GM18511 (cell line): Measurements from ENCODE around the gene DLG3.
A peak's percentile ranks its signal among the peaks of the same experiment; 100 is the strongest.

Experiments
- ATAC-seq: cut with Tn5 transposase; IDR thresholded peaks from one replicate; pipeline ENCODE4 v1.9.1; 2021; ENCODE audit warnings: mild to moderate bottlenecking, moderate library complexity; ENCODE audit not compliant: unreplicated experiment

Gene DLG3

DNA sequence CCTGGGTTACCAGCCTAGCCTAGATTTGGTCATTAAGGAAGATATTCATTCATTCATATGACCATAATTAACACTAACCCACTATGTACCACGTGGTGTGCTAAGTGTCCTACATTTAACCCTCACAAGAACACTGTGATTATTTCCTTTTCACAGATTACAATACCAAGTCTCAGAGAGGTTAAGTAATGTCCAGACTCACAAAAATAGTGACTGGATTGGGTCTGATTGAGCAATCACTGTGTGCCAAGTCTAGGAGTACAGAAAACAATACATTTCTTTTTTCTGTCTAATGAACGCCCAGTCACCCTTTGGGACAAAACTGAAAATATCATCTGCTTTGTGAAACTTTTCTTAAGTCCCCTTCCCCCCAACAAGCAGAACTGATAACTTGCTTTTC, 7.6 kb upstream of the DLG3 start:
- ATAC-seq, result no peak

DNA sequence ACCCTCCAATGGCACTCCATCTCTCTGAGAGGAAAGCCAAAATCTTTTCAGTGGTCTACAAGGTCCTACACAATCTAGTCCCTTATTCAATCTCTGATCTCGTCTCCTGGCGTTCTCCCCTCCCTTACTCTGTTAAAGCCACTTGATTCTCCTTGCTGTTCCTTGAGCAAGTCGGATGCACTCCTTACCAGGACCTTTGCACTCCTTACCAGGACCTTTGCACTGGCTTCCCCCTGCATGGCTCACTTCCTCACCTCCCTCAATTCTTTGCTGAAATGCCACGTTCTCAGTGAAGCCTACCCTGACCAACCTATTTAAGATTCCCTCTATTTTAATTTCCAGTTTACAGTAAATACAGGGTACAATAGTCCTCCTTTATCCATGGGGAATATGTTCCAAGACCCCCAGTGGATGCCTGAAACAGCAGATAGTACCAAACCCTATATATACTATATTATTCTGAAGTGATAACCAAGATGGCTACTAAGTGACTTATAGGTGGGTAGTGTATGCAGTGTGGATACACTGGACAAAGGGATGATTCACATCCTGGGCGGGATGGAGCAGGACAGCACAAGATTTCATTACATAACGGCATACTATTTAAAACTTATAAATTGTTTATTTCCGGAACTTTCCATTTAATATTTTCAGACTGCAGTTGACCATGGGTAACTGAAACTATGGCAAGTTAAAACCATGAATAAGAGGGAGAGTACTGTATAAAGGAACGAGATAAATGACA, 6.5 kb upstream of the DLG3 start:
- no peak for ATAC-seq

DNA sequence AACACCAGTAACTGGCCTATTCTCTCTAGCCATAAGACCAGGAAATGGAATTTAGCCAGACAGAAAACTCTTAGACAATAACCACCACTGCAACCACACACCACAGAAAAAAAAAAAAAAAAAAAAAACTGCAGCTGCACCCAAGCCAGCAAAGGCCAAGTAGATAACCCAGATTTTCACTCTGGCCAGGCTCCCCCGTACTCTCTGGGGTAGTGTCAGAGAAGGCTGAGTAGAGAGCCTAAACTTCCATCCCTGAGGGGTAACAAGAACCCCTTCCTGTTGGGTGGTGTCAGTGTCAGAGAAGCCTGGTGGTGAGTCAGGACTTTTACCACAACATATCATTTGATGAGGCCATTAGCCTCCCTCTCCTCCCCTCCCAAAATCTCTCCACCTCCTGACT, 5.6 kb upstream of the DLG3 start:
- ATAC-seq, result peak; percentile 39

DNA sequence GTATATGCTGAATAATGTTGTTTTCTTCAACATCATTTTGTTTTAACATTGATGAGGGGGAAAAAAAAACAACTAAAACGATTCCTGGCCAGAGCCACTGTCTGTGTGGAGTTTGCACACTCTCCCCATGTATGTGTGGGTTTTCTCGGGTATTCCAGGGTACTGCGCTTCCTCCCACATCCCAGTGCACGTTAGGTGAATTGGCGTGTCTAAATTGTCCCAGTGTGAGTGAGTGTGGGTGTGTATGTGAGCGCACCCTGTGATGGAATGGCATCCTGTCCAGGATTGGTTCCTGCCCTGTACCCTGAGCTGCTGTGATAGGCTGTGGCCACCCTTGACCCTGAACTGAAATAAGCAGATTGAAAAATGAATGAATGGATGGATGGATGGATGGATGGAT, 2.4 kb upstream of the DLG3 start:
- ATAC-seq, result no peak

DNA sequence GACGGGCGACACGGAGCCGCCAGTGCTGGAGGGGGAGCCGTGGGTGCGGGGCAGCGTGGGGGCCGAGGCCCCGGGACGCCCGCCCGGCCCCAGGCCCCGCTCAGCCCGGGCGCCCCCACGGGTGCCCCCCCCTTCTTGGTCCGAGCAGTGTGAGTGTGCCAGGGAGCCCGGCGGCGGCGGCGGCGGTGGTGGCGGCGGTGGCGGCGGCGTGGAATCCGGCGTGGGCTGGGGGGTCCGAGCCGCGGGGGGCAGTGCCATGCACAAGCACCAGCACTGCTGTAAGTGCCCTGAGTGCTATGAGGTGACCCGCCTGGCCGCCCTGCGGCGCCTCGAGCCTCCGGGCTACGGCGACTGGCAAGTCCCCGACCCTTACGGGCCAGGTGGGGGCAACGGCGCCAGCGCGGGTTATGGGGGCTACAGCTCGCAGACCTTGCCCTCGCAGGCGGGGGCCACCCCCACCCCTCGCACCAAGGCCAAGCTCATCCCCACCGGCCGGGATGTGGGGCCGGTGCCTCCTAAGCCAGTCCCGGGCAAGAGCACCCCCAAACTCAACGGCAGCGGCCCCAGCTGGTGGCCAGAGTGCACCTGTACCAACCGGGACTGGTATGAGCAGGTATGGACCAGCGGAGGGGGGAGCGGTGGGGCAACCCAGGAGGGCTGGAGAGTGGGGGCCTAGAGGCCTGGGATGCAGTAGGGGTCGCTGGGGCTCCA, 466 bp downstream of the DLG3 start:
- peak; percentile 37 for ATAC-seq

DNA sequence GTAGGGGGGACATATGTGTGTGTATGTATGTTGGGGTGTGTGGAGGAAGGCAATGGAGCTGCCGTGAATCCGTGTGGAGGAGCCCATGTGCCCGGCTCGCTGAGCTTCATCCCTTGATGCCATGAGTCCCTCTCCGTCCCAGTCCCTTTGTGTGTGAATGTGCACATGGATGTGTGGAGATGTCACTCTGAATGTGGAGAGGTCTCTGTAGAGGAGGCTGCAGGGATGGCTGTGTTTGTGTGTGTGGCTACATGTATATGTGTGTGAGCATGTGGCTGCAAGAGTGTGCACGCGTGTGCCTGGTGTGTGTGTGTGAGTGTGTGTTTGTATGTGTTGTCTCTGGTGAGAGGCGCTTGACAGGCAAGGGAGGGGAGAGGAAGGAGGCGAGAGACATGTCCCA, 1.3 kb downstream of the DLG3 start:
- ATAC-seq, result no peak

DNA sequence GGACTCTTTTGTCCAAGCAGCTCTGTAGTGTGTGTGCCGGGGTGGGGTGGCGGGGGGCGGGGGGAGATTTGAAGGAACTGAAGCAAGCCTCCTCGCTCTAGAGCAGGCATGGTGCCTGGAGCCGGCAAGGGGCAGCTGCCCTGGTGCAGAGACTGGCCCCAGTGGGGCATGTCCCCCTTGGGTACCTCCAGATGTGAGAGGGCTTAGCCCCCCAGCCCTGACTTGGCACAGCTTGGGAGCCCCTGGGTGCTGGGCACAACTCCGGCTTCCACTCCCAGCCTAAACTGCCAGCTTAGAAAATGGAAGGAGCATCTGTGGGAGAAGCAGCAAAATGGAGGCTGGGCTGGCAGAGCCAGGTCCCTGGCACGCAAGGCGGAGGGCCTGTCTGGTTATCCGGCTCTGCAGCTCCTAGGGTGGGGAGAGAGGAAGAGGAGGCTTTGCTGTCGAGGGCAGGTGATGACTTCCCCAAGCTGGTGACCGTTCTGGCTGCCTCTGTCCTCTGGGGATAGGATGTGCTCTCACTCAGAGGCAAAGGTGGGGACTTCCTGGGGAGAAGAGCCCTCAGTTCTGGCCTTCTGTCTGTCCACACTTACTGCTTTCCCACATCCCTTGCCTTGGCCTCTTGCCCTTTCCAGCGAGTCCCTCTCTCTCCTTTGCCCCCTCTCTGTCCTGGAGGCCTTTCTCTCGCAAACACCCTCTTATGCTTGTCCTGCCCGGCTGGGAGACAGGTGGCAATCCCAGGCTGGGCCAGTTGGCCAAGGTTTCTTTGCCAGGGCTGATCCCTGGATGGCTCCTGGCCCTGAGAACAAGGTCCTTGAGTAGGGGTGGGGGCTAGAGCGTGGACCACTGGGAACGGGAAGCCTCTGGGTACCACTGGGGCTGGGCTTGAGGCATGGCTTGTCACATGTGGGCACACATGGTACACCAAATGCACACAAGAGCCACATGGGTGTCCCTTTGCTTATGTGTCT, 2.0 kb downstream of the DLG3 start:
- ATAC-seq, result no peak

DNA sequence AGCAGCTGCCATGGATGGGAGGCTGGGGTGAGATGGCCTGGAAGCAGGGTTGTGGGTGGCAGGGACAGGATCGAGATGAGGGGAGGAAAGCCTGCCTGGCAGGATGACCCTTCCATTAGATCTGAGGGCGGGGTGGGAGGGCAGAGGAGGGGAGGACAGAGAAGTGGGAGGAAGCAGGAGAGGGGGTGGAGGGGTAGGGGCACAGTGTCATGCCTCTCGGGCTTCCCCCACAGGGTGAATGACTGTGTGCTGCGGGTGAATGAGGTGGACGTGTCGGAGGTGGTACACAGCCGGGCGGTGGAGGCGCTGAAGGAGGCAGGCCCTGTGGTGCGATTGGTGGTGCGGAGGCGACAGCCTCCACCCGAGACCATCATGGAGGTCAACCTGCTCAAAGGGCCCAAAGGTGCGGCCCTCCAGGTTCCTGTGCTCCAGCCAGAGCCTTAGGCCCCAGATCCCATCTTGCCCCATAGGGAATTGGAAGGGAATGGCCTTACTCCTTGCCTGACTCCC, 4.9 kb downstream of the DLG3 start:
- no peak for ATAC-seq

GRCh38 chrX:70452143-70452733, 7.6 kb downstream of the DLG3 start:
- peak; percentile 46 for ATAC-seq

DNA sequence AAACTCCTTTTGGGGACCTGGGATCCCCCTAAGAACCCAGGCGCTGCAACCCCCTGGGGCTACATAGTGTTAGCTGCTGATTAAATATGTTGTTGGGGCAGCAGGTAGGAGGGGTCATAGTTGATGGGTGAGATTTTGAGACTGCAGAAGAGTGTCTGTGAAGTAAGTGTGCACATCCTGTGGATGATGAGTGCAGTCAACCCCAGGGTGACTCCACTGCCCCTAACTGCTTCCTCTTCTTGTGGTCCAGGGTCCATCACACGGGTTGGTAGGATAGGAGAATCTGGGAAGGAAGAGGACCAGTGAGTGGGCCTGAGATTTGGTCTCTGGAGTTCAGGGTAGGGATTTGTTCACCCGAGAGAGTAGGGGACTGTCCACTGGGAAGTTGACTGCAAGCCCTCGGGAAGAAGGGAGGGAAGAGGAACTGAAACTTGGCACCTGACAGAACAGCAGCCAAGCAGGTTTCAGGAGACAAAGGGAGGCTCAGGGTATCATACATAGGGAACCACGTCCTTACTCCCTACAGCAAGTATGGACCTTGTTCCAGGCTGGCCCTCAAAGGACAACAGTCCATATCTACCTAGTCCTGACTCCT, 8.5 kb downstream of the DLG3 start:
- ATAC-seq, result no peak

DNA sequence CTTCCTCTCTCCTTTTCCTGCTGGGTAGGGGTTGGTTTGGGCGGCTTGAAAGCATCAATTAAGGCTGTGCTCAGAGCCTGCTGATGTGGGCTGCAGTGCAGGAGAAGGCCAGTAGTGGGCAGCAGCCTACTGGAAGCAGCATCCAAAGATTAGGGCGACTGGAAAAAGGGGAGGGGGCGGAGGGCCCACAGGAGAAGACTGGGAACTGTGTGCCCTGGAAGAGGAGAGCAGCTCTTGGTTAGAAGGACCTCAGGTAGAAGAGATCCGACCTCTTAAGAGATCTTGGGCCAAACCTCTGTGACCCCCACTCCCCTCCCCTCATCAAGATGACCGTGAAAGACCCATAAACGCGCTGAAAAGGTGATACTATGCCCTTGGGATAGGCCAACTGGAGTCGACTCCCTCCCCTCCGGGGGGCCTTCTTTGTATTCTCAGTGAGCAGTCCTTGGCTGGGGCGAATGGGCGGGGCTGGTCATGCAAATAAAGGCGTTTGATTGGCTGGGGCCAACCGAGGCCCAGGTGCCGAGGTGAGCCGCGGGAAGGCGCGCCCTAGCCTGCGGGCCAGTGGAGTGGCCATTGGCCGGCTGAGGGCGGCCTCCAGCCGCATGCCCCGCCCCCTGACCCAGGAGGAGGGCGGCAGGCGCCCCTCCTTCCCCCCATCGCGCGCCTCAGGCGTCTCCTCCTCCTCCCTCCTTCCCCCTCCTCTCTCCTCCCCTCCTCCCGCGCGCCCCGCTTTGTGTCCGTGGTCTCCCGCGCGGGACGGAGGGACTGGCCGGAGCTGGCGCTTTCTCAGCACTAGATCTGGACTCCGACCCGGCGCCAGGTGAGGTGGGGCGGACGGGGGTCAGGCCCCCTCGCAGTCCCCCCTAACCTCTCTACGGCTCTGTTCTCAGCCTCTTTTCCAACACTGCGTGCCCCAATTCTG, 10.1 kb downstream of the DLG3 start:
- ATAC-seq, result peak; percentile 60

GRCh38 chrX:70455366-70456202, 10.9 kb downstream of the DLG3 start:
- ATAC-seq, result peak; percentile 19

DNA sequence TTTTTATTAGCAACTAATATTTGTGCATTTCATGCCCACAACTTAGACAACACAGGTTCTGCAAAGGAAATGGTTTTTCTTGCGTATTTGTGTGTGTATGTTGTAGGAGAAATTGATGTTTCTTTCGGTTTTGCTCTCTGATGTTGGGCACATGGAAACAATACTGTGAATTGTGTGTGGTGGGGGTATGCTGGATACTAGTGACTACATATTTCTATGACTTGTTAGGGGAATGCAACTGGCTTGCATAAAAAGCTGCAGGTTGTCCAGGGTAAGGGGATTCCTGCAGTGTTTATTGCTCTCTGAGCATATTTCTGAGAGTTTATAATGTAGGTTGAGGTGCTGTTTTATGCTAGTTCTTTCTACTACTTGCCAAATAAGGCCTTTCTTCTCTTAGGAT, 11.6 kb downstream of the DLG3 start:
- peak; percentile 23 for ATAC-seq

DNA sequence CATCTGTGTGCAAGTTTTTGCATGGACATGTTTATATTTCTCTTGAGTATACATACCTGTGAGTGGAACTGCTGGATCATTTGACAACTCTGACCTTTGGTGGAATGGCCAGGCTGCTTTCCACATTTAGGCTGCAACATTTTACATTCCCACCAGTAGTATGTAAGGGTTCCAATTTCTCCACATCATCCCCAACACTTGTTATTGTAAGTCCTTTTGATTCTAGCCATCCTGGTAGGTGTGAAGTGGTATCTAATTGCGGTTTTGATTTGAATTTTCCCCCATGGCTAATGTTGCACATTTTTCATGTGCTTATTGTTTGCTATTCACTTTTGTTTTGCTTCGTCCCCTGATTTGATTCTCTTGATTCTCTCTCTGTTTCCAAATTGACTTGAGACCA, 16.4 kb downstream of the DLG3 start:
- no peak for ATAC-seq

GRCh38 chrX:70464051-70464450, 19.4 kb downstream of the DLG3 start:
- ATAC-seq, result no peak

DNA sequence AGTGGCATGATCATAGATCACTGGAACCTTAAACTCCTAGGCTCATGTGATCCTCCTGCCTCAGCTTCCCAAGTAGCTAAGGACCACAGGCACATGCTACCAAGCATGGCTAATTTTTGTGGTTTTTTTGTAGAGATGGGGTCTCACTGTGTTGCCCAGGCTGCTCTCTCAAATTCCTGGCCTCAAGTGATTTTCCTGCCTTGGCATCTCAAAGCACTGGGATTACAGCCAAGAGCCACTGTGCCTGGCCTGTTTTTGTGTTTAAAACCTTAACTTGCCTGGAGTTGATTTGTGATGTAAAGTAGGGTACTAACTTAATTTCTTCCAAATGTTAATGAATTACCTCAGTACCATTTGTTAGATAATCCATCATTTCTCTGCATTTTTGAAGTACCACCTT, 22.3 kb downstream of the DLG3 start:
- no peak for ATAC-seq

DNA sequence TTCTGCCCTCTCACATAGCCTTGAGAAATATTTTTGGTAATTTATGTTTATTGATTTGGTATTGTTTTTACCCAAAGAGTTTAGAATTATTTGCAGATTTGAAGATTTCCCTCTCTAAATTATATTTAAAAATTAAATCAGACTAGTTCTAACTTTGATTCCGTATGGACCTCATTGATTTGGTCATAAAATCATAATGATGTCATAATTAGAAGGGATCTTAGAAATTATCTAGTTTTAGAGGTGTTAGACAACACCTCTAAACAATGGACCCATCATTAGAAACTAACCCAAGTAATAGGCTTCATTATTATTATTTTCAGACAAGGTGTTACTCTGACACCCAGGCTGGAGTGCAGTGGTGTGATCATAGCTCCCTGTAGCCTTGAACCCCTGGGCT, 24.1 kb downstream of the DLG3 start:
- ATAC-seq, result no peak

DNA sequence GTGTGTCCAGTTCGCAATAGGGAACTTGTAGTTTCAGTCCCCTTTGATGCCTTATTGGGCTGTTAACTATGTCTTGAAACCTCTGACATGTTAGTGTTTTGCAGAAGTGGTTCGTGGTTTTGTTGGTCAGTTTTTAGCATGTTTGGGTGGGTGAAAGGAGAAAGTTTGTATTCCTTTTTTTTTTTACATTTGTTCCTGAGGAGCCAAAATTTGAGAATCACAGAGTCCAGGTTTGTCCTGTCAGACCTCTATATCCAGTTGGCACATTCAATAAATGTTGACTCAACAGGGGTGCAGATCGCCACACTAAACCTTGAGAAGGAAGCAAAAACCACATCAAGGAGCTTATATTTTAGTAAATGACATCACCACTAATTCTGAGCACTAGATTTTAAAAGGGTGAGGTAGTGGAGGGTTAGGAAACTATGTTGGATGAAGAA, 26.2 kb downstream of the DLG3 start:
- ATAC-seq, result peak; percentile 77
